Measurements from ENCODE around the gene MYL2. TPM values are rescaled to one million over a fixed set of nuclear protein-coding genes. Genes with fewer than 3 reads are reported as not detected.

The MYL2 gene
- total and polyA plus RNA-seq, 9 of the 15 experiments (the other 6 are each of a cell fraction or from before 2014, with no cell fraction given) = not detected

- Histone ChIP-seq H3K9ac (ENCODE audit: insufficient read depth in 1 of 2, low read depth in 2 of 2, low read length in 2 of 2) (no peak overlapping the region), H3K4me2 (ENCODE audit: insufficient read depth, low read length) (no peak overlapping the region), H3K27ac (ENCODE audit: extremely low read depth, low read depth, low read length) (no peak overlapping the region), H3K36me3 (ENCODE audit: control insufficient read depth, insufficient read depth, low read length) (no peaks in the 10 kb centered on the region), H4K20me1 (replicated peaks; ENCODE audit: control insufficient read depth, insufficient read depth, low read length) (no peaks in the 10 kb centered on the region), H3K4me3 (no peak overlapping the region), H3K4me1 (replicated peaks in 1 of 2; ENCODE audit: control insufficient read depth in 2 of 2, insufficient read depth in 2 of 2, low read length in 2 of 2) (peaks cover 0 to 5% of the 10 kb centered on the region in 2 experiments; a peak in 1 of 5 replicates), H3K9me3 (replicated peaks; ENCODE audit: control insufficient read depth, insufficient read depth, low read depth, low read length) (no peaks in the 10 kb centered on the region), H2AFZ (ENCODE audit: low read depth, low read length) (no peak overlapping the region), H3K79me2 (ENCODE audit: control insufficient read depth, insufficient read depth, low read length) (no peaks in the 10 kb centered on the region), H3K27me3 (ENCODE audit: control insufficient read depth in 2 of 2, insufficient read depth in 2 of 2, low read length in 2 of 2) (peaks cover 4 to 30% of the 10 kb centered on the region in 2 experiments; a peak in 3 of 5 replicates), H3K9me1 (ENCODE audit: control insufficient read depth, insufficient read depth, low read length) (no peaks in the 10 kb centered on the region)
- DNase-seq (ENCODE audit: extremely low read depth in 1 of 4, low spot score in 3 of 4) = no peak
- POLR2A ChIA-PET = interaction anchor here (0.5 to 0.7 kb wide), 2 partner anchors 445 to 1252 kb away, joined by 3 read pairs; no protein-coding TSS in a partner anchor
- ATAC-seq = no peak; the same call in 2 of the 3 replicates
- in situ Hi-C loops (cut with MboI) = loop anchor here (10.0 kb wide), 1 partner anchor 383 kb away; no protein-coding TSS in a partner anchor
- CTCF ChIA-PET (ENCODE audit: low intra/inter-chr PET ratio) = no interaction called here
- FAIRE-seq = no peak
- whole genome bisulfite sequencing (ENCODE audit: insufficient coverage, low coverage, missing lambda C conversion rate) = 16% methylated on average over 16 of the region's 16 CpGs
- BruUV-seq (replicated peaks) = no TSS peak
- intact Hi-C loops (cut with micrococcal nuclease) = no loop called here
- TF ChIP-seq JUN (IDR thresholded peaks at IDR 0.05; ENCODE audit: borderline replicate concordance, low read depth, low read length) (no peak), JUN (CRISPR knock-in tag; IDR thresholded peaks at IDR 0.05; ENCODE audit: borderline replicate concordance) (no peak), MAX (CRISPR knock-in tag; IDR thresholded peaks at IDR 0.05) (no peak), PML (IDR thresholded peaks at IDR 0.05; ENCODE audit: low read length) (no peak), TCF7 (IDR thresholded peaks at IDR 0.05; ENCODE audit: borderline replicate concordance) (no peak), RBM25 (IDR thresholded peaks at IDR 0.05; ENCODE audit: low read depth, low read length, severe bottlenecking) (no peak), ZEB2 (IDR thresholded peaks at IDR 0.05) (no peak), ZNF449 (CRISPR knock-in tag; IDR thresholded peaks at IDR 0.05) (no peak), RUNX1 (IDR thresholded peaks at IDR 0.05; ENCODE audit: low read depth) (no peak), SNIP1 (IDR thresholded peaks at IDR 0.05; ENCODE audit: low read depth) (no peak), ARNT (IDR thresholded peaks at IDR 0.05) (no peak), RBM15 (IDR thresholded peaks at IDR 0.05; ENCODE audit: insufficient read depth, low read length) (no peak), U2AF1 (optimal IDR thresholded peaks at IDR 0.05; ENCODE audit: low read depth, low read length) (no peak), POLR2B (IDR thresholded peaks at IDR 0.05; ENCODE audit: low read depth, partially characterized antibody) (no peak), ZNF217 (CRISPR knock-in tag; IDR thresholded peaks at IDR 0.05) (no peak)
- TF ChIP-seq, protein P1, sequence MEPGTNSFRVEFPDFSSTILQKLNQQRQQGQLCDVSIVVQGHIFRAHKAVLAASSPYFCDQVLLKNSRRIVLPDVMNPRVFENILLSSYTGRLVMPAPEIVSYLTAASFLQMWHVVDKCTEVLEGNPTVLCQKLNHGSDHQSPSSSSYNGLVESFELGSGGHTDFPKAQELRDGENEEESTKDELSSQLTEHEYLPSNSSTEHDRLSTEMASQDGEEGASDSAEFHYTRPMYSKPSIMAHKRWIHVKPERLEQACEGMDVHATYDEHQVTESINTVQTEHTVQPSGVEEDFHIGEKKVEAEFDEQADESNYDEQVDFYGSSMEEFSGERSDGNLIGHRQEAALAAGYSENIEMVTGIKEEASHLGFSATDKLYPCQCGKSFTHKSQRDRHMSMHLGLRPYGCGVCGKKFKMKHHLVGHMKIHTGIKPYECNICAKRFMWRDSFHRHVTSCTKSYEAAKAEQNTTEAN (CRISPR knock-in tag; IDR thresholded peaks at IDR 0.05) = no peak
- TF ChIP-seq, protein P2, sequence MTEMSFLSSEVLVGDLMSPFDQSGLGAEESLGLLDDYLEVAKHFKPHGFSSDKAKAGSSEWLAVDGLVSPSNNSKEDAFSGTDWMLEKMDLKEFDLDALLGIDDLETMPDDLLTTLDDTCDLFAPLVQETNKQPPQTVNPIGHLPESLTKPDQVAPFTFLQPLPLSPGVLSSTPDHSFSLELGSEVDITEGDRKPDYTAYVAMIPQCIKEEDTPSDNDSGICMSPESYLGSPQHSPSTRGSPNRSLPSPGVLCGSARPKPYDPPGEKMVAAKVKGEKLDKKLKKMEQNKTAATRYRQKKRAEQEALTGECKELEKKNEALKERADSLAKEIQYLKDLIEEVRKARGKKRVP (CRISPR knock-in tag; IDR thresholded peaks at IDR 0.05) = no peak
Observed at GRCh38 chr12:110931315-110931728, 10.9 kb upstream of the MYL2 start.
